HL-60/S4 treated with phorbol 12-myristate 13-acetate at 8.2 ng/mL for 4 days and 3 days (cell line): ENCODE measurements around the gene FOXP3.
"Not testable (repeated sequence)": the region's sequence is repeated elsewhere in the genome, so short reads cannot be mapped to it uniquely, and the experiment has no call there.

ENCODE experiments used
- in situ Hi-C: fragments of 300-500 bp; cut with MboI; formaldehyde crosslinking; loops from 2 replicates; pipeline ENCODE4 v1.15.0; 2022; ENCODE audit warnings: low sequenced_read_pairs

The FOXP3 gene, protein sequence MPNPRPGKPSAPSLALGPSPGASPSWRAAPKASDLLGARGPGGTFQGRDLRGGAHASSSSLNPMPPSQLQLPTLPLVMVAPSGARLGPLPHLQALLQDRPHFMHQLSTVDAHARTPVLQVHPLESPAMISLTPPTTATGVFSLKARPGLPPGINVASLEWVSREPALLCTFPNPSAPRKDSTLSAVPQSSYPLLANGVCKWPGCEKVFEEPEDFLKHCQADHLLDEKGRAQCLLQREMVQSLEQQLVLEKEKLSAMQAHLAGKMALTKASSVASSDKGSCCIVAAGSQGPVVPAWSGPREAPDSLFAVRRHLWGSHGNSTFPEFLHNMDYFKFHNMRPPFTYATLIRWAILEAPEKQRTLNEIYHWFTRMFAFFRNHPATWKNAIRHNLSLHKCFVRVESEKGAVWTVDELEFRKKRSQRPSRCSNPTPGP

DNA sequence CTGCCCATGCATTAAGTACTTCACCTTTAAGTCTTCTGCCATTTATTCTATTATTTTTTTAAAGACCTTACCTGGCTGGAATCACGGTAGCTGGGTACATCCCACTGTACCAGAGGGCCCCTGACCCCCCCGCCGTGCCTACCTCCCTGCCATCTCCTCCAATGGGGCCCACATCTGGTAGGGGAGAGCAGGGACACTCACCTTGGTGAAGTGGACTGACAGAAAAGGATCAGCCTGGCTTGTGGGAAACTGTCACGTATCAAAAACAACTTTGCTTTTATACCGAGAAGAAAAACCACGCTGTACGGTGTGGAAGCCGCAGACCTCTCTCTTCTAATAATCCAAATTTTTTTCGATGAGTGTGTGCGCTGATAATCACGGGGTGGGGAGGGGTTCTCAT is at the start of gene FOXP3:
Gene FOXP3 (minus strand): TSS at position 251 of the 400 bp plus-strand sequence. CDS start 6,205 bp downstream, outside the sequence.
- in situ Hi-C loops = no loop called here

DNA sequence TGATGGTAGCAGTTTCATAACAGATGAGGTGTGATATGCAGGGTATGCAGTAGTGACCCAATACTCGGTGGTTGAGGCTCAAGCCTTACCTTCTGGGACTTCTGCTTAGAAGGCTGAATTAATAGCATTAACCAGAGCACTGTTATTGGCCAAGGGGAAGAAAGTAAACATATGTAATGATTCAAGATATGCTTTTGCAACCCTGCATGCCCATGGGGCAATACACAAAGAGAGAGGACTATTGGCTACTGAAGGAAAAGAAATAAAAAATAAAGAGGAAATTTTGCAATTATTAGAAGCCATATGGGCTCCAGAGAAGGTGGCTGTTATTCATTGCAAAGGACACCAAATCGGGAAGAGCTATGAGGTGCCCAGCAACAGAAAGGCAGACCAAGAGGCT is 47.7 kb upstream of the FOXP3 start:
- in situ Hi-C loops = no loop called here

DNA sequence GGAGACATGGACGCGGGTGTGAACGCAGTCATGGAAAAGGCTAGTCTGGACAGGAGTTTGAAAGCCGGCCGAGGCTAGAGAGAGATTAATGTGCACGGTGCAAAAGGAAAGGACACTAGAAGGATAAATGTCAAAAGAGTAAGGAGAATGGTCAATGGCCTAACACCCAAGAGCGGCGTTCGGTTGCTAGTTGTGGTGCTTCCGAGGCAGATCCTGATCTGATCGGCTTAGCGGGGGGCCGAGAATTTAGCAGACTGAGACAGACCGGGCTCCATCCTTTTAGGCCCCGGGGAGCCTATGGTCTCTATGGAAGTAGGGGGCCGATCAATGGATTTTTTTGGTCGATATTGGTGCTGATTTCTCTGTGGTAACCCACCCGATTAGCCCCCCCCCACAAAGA is 45.9 kb upstream of the FOXP3 start:
- in situ Hi-C loops = no loop called here

DNA sequence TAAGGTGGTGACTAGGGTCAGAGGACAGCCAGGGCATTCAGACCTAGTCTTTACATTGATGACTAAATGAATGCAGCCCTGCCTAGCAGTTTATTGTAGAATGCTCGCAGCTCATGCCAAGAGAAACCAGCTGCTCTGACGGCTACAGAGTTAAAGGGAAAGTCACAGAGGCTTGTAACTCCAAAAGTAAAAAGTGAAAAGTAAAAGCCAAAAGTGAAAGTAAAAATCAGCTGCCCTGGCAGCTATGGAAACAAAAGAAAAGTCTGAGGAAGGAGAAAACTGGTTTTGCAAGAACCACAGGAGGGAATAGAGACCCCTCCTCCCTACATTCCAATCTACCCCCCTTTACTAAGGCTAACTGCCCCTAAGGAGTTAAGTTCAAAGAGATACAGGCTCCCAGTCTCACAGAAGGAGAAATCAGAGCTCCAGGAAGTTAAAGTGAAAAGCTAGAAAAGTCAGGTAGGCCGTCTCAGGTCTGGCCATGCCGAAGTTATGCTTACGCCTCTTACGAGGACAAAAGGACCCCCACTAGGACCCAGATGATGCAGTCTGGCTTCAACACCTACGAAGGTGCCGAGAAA is 45.0 kb upstream of the FOXP3 start:
- in situ Hi-C loops = no loop called here

DNA sequence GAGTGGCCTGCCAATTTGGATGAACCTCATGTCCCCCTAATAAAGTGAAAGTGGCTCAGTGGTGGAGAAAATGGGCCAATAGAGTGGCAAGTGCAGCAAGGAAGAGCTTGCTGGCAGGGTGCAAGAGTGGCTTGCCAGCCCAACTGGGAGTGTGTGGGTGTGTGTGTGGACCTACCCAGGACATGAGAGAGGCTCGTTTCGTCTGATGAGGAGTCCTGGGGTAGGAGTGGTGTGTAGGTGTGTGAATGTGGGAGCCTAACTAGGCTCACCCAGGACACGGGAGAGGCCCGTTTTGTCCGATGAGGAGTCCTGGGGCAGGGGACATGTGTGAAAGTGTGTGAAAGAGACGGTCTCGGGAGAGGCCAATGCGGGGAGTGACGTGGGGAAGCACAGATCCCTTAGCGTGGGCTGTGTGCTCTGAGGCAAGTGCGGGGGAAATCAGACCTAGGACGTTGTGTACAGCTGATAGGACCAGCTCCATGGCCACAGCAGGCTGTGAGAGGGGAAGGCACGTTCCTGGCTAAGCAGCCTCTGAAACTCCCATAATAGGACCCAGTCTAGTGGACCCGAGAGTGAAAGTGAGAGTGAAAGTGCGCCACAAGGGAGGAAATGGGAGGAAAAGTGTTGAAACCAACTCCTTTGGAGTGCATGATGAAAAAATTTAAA is 44.2 kb upstream of the FOXP3 start:
- in situ Hi-C loops = no loop called here

DNA sequence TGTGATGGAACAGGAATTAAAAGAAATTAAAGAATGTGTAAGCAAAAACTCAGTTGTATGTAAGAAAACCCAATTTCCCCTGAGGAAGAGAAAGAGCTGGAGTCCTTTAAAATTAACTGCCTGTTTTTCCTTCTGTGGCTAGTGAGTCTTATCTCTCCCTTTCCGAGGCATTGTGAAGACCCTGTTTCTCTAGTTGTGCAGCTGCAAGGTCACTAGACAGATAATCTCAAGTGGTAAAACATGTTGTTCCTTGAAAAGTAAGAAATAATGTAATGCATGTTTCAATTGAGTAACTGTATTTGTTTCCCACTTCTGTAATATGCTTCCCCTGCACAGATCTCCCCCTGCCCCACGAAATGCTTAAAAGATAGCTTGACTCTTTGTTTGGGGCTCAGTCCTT is 43.3 kb upstream of the FOXP3 start:
- in situ Hi-C loops = not testable (repeated sequence)

DNA sequence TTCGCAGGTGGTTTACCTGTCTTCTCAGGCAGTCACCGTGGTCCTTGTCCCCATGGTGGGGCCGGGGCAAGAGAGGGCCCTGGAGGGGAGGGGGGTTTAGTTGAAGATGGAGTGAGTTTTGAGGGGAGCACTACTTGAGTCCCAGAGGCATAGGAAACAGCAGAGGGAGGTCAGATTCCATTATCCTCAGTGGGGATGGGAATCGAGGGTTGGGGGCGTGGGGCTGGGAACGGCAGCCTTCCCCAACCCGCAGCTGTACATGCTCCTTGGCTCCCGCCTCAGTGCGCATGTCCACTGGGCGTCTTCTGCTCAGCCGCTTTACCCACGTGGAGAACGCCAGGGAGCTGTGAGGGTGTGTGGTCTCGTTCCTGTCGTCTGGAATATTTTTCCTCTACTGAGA is 38.8 kb upstream of the FOXP3 start, which contains the start of gene GAGE10:
Gene GAGE10 (plus strand): TSS at position 301 of the 400 bp plus-strand sequence. CDS start 1,214 bp downstream, outside the sequence.
- in situ Hi-C loops = no loop called here

DNA sequence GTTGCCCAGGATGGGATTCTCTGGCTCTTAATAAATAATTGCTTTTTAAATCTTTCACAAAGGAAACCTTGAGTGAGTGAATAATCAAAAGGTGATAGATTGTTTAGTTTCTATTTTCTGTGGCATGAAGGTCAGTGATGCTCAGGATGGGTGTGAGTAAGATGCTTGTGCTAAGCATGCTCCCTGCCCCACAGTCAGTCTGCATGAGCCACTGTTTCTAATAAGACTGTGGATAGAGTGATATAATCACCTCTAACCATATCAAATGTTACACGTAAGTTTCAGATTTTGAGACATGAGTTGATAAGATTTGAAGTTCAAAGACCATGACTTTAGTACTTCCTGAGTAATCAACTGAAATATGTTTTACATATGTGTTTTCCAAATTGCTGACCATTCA is 36.2 kb upstream of the FOXP3 start:
- in situ Hi-C loops = no loop called here

DNA sequence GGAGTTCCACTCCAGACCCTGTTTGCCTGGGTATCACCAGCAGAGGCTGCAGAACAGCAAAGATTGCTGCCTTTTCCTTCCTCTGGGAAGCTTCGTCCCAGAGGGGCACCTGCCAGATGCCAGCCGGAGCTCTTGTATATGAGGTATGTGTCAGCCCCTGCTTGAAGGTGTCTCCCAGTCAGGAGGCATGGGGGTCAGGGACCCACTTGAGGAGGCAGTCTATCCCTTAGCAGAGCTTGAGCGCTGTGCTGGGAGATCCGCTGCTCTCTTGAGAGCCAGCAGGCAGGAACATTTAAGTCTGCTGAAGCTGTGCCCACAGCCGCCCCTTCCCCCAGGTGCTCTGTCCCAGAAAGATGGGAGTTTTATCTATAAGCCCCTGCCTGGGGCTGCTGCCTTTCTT is 34.8 kb upstream of the FOXP3 start:
- in situ Hi-C loops = not testable (repeated sequence)

DNA sequence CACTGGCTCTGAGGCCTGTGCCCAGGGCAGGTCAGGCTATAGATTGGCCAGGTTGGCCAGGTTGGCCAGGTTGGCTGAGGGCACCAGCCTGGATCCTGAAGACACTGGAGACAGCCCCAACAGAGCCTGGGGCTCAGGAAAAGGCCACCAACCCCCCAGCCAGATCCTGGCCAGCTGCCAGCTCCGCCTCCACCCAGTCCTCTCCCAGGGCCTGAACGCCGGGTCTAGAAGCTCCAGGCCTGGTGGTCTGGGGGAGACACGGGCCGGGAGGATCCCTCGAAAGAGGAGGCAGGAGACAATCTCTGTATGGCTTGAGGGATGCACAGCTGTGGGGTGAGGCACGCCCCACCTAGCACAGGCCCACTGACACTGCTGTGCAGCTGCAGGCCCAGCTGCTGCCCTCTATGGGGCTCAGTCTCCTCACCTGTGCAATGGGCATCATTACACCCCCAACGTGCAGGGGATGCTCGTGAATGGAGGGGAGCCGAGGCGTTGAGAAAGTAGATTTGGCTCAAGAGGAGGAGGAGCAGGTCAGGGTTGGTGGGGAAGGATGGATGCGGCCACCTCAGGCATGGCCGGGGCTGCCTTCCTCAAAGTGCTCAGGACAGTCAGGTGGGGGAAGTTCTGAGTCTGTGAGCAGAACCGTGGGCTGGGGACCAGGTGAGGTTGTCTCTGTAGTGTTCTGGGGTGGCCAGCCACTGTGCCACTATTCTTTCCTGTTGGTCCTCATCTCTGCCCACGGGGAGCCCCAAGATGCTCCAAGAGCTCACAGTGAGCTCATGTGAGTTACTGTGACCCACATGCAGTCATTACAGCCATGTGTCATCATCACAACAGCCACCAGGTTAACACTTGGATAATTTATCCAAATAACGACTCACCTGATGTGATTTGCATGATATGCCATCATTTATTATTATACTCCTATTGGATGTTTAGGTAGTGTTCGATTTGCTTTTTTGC is 28.2 kb upstream of the FOXP3 start:
- in situ Hi-C loops = no loop called here

DNA sequence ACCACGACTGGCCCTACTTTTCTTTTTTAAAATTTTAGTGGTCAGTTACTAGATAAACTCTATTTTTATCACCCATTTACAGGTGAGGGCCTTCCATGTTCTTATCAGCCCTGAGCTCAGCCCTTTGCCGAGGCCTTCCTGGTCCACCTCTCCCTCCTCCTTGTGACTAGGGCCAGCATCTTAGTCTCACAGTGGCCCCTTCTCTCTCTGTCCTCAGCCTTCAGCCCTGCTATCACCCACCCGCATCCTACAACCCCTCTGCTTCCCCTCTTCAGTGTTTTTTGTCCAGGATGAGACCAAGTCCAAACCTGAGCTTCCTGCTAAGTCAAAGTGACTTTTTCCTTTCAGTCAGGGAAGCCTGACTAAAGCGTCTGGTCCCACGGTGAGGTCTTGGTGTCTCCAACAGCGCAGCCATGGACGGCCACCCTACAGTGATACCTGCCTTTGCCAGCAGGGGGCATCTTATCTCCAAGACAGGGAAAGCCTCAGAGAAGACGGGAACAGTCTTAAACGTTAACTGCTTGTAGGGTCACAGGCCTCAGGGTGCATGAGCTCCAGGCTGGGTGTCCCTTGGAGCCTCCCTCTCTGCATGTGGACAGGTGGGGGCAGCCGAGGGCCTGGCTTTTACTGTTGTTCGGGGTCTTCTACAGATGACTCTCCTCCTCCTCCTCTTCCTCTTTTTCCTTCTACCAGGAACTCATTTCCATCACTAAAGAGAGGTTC is 27.3 kb upstream of the FOXP3 start:
- in situ Hi-C loops = no loop called here

DNA sequence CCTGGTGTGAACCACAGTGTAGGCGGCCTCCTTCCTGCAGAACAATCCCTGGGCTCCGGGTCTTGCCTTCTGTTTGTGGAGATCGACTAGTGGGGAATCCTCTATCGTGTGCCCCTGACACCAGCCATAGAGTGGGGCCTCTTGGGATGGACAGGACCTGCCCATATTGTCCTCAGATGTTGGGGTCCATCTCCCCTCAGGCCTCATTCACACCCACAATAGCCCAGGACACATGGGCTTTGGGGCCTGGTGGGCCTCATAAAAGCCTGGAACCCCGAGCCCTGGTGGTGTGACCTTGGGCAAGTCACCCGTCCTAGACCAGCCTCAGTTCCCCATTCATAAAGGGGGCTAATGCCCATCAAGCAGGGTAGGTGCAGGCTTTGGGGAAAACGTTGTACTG is 25.7 kb upstream of the FOXP3 start:
- in situ Hi-C loops = no loop called here

DNA sequence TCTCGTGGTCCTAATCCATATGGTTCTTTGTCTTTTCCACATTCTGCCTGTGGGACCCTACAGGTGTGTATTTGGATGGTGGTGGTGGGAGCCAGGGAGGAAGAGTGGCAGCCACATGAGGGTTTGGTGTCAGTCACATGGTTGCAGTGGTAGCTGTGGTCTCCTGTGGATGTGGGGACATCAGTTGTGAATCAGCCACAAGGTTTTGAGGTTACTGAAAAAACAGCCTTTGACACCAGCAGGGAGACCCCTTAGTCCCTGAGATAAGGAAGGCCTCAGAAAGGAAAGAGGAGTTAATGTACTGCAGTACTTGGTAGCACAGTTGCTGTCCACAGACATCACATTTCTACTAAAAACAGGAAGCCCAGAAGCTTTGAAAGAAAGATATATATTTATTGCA is 23.2 kb upstream of the FOXP3 start:
- in situ Hi-C loops = no loop called here

DNA sequence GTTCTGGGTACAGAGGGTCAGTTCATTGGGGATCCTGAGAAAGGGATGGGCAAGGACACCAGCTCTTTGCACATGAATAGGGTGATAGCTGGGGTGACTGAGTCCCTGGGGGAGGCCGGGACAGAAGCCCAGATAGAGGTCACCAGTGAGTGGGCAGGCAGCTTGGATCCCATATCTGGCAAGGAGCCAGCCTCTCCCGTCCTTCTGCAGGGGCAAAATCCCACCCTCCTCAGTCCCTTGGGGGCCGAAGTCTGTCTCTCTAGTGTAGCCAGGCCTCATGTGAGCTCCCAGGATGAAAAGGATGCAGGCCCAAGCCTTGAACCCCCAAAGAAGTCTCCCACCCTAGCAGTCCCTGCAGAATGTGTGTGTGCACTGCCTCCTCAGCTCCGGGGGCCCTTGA is 22.1 kb upstream of the FOXP3 start:
- in situ Hi-C loops = no loop called here

DNA sequence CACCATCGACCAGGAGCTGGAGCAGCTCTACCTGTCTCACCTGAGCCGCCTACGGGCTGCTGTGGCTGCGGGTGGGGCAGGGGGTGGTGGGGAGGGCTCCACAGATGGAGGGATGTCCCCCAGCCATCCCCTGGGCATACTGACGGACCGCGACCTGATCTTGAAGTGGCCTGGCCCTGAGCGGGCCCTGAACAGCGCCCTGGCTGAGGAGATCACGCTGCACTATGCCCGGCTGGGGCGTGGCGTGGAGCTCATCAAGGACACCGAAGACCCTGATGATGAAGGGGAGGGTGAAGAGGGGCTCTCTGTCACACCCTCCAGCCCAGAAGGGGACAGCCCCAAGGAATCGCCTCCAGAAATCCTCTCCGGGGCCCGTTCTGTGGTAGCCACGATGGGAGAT is 21.6 kb upstream of the FOXP3 start:
- in situ Hi-C loops = no loop called here

DNA sequence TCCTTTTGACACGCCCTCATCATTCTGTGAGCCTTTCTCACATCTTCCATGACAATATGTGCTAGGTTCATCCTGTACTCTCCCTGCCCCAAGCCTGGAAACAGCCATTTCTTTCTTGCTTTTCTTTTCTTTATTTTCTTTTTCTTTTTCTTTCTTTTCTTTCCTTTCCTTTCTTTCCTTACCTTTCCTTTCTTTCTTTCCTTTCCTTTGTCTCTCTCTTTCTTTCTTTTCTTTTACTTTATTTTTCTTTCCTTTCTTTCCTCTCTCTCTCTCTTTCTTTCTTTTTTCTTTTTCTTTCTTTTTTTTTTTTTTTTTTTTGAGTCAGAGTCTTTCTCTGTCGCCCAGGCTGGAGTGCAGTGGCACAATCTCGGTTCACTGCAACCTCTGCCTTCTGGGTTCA is 19.7 kb upstream of the FOXP3 start:
- in situ Hi-C loops = no loop called here

DNA sequence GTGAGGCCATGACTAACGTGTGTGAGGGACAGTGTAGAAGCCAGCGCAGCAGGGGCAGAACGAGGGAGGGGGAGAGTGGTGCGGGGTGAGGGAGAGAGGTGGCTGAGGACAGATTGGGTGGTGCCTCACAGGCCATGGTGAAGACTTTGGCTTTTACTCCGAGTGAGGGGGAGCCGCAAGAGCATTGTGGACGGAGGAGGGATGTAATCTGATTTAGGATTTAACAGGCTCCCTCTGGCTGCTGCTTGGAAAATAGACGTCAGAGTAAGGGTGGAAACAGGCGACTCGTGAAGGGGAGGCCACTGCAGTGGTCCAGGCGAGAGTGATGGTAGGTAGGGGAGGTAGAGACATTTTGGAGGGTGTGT is 18.1 kb upstream of the FOXP3 start:
- in situ Hi-C loops = no loop called here

DNA sequence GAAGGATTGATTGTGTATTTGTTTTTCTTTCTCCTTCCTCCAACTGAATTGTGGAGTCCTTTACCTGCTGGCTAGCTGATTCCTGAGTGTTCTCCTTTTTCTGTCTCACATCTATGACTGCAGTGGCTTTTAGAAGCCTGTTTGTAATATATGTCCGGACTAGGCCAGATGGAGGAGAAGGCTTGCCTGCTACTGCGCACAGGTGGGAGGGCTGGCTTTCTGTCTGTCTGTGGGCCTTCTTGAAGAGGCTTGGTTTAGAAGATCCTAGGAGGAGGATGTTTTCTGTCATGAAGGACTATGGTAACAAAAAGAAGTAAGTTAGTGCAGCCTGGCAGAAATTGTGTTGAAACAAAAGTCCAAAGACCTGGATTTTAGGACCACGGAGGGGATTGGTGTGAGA is 13.6 kb upstream of the FOXP3 start:
- in situ Hi-C loops = no loop called here

DNA sequence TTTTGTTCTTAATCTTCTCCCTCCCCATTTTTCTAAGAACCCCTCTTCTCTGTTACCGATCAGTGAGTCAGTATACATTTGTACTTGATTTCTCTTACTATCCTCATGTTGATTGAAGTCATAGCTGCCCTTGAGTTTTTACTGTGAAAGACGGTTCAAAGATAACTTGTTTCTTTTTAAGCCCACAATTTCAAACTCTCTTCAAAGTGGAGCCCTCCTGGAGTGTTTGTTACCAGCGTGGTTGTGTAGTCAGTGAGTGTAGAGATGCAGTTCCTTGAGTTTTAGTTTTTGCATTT is 13.0 kb upstream of the FOXP3 start:
- in situ Hi-C loops = no loop called here
